ENCODE measurements around the gene IPO7. TPM values are rescaled to one million over a fixed set of nuclear protein-coding genes. Genes with fewer than 3 reads are reported as not detected.

The IPO7 gene
- total and polyA plus RNA-seq, 2 of the 13 experiments (the other 11 are each of a cell fraction or from before 2014, with no cell fraction given), result 59.4 to 98.4 TPM

- TF ChIP-seq ZBTB21 (CRISPR knock-in tag; IDR thresholded peaks at IDR 0.05) (no peak), CREM (IDR thresholded peaks at IDR 0.05) (no peak), CREM (CRISPR knock-in tag; IDR thresholded peaks at IDR 0.05) (no peak), ZSCAN30 (CRISPR knock-in tag; IDR thresholded peaks at IDR 0.05) (no peak), ZSCAN5A (CRISPR knock-in tag; IDR thresholded peaks at IDR 0.05; ENCODE audit: borderline replicate concordance) (no peak), SMARCE1 (IDR thresholded peaks at IDR 0.05; ENCODE audit: borderline replicate concordance) (no peak), SAFB2 (CRISPR knock-in tag; IDR thresholded peaks at IDR 0.05; ENCODE audit: borderline replicate concordance, low read depth) (no peak), SMARCC2 (IDR thresholded peaks at IDR 0.05) (no peak), FOXA1 (IDR thresholded peaks at IDR 0.05) (no peak), FOXA1 (CRISPR knock-in tag; IDR thresholded peaks at IDR 0.05) (no peak), NFE2 (CRISPR knock-in tag; IDR thresholded peaks at IDR 0.05) (no peak), ZC3H4 (CRISPR knock-in tag; IDR thresholded peaks at IDR 0.05; ENCODE audit: borderline replicate concordance) (no peak), ZNF264 (CRISPR knock-in tag; IDR thresholded peaks at IDR 0.05) (no peak), ZNF567 (CRISPR knock-in tag; IDR thresholded peaks at IDR 0.05; ENCODE audit: borderline replicate concordance) (no peak), ZNF780A (CRISPR knock-in tag; IDR thresholded peaks at IDR 0.05) (no peak), YEATS4 (CRISPR knock-in tag; IDR thresholded peaks at IDR 0.05; ENCODE audit: borderline replicate concordance) (no peak), TAF15 (IDR thresholded peaks at IDR 0.05; ENCODE audit: low read depth, low read length, poor library complexity, severe bottlenecking) (no peak), SOX13 (IDR thresholded peaks at IDR 0.05) (no peak), SOX13 (CRISPR knock-in tag; conservative IDR thresholded peaks at IDR 0.05 in 1 of 2, IDR thresholded peaks at IDR 0.05 in 1 of 2) (no peak), MEF2D (CRISPR knock-in tag; IDR thresholded peaks at IDR 0.05) (no peak), GATAD1 (CRISPR knock-in tag; IDR thresholded peaks at IDR 0.05) (no peak), HNF4A (CRISPR knock-in tag; IDR thresholded peaks at IDR 0.05) (peak; percentile 22; the same call in 1 of the 2 replicates), ZNF30 (CRISPR knock-in tag; IDR thresholded peaks at IDR 0.05) (no peak)
- TF ChIP-seq, protein P1, sequence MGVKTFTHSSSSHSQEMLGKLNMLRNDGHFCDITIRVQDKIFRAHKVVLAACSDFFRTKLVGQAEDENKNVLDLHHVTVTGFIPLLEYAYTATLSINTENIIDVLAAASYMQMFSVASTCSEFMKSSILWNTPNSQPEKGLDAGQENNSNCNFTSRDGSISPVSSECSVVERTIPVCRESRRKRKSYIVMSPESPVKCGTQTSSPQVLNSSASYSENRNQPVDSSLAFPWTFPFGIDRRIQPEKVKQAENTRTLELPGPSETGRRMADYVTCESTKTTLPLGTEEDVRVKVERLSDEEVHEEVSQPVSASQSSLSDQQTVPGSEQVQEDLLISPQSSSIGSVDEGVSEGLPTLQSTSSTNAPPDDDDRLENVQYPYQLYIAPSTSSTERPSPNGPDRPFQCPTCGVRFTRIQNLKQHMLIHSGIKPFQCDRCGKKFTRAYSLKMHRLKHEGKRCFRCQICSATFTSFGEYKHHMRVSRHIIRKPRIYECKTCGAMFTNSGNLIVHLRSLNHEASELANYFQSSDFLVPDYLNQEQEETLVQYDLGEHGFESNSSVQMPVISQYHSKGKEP (CRISPR knock-in tag; IDR thresholded peaks at IDR 0.05), result no peak
- TF ChIP-seq, protein P2, sequence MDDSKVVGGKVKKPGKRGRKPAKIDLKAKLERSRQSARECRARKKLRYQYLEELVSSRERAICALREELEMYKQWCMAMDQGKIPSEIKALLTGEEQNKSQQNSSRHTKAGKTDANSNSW (CRISPR knock-in tag; IDR thresholded peaks at IDR 0.05; ENCODE audit: borderline replicate concordance), result no peak
- TF ChIP-seq, protein P3, sequence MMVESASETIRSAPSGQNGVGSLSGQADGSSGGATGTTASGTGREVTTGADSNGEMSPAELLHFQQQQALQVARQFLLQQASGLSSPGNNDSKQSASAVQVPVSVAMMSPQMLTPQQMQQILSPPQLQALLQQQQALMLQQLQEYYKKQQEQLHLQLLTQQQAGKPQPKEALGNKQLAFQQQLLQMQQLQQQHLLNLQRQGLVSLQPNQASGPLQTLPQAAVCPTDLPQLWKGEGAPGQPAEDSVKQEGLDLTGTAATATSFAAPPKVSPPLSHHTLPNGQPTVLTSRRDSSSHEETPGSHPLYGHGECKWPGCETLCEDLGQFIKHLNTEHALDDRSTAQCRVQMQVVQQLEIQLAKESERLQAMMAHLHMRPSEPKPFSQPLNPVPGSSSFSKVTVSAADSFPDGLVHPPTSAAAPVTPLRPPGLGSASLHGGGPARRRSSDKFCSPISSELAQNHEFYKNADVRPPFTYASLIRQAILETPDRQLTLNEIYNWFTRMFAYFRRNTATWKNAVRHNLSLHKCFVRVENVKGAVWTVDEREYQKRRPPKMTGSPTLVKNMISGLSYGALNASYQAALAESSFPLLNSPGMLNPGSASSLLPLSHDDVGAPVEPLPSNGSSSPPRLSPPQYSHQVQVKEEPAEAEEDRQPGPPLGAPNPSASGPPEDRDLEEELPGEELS (CRISPR knock-in tag; IDR thresholded peaks at IDR 0.05), result no peak
- TF ChIP-seq, protein P4, sequence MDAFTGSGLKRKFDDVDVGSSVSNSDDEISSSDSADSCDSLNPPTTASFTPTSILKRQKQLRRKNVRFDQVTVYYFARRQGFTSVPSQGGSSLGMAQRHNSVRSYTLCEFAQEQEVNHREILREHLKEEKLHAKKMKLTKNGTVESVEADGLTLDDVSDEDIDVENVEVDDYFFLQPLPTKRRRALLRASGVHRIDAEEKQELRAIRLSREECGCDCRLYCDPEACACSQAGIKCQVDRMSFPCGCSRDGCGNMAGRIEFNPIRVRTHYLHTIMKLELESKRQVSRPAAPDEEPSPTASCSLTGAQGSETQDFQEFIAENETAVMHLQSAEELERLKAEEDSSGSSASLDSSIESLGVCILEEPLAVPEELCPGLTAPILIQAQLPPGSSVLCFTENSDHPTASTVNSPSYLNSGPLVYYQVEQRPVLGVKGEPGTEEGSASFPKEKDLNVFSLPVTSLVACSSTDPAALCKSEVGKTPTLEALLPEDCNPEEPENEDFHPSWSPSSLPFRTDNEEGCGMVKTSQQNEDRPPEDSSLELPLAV (CRISPR knock-in tag; conservative IDR thresholded peaks at IDR 0.05; ENCODE audit: low read depth), result no peak
Observed at GRCh38 chr11:9385327-9385899, 961 bp downstream of the IPO7 start (continued).

All from HepG2 (cell line).